ENCODE data around the gene FAXC. TPM values are rescaled to one million over a fixed set of nuclear protein-coding genes. Genes with fewer than 3 reads are reported as not detected.

Gene FAXC
- total RNA-seq, 1 donor from 2014 or later: 2.5 TPM

- Mint-ChIP-seq H3K4me1 (ENCODE audit: unreplicated experiment) (peaks cover 4% of the 10 kb centered on the region), H3K27me3 (ENCODE audit: unreplicated experiment) (peaks cover 52% of the 10 kb centered on the region), H3K27ac (ENCODE audit: unreplicated experiment) (no peak overlapping the region), H3K36me3 (ENCODE audit: unreplicated experiment) (no peaks in the 10 kb centered on the region), H3K4me3 (ENCODE audit: unreplicated experiment) (no peak overlapping the region), H3K9me3 (ENCODE audit: unreplicated experiment) (no peaks in the 10 kb centered on the region)
- DNase-seq (ENCODE audit: extremely low spot score, unreplicated experiment): no peak
- TF ChIP-seq CTCF (IDR thresholded peaks at IDR 0.05): no peak
Observed at GRCh38 chr6:99353126-99353525, 3.7 kb upstream of the FAXC start.

GRCh38 chr6:99350573-99350972, 1.1 kb upstream of the FAXC start:
- H3K36me3 Mint-ChIP-seq (ENCODE audit: unreplicated experiment): no peaks in the 10 kb centered on the region
- TF ChIP-seq CTCF (IDR thresholded peaks at IDR 0.05): no peak
- H3K9me3 Mint-ChIP-seq (ENCODE audit: unreplicated experiment): no peaks in the 10 kb centered on the region
- H3K27me3 Mint-ChIP-seq (ENCODE audit: unreplicated experiment): peaks cover 30% of the 10 kb centered on the region
- peaks cover 4% of the 10 kb centered on the region for H3K4me1 Mint-ChIP-seq (ENCODE audit: unreplicated experiment)
- H3K27ac Mint-ChIP-seq (ENCODE audit: unreplicated experiment): no peak overlapping the region
- peak overlapping the region; percentile 39 for H3K4me3 Mint-ChIP-seq (ENCODE audit: unreplicated experiment)
- DNase-seq (ENCODE audit: extremely low spot score, unreplicated experiment): no peak

- Mint-ChIP-seq H3K4me1 (ENCODE audit: unreplicated experiment) (peaks cover 12% of the 10 kb centered on the region), H3K9me3 (ENCODE audit: unreplicated experiment) (no peaks in the 10 kb centered on the region), H3K36me3 (ENCODE audit: unreplicated experiment) (no peaks in the 10 kb centered on the region), H3K4me3 (ENCODE audit: unreplicated experiment) (peak overlapping the region; percentile 74), H3K27me3 (ENCODE audit: unreplicated experiment) (peaks cover 13% of the 10 kb centered on the region), H3K27ac (ENCODE audit: unreplicated experiment) (no peak overlapping the region)
- TF ChIP-seq CTCF (IDR thresholded peaks at IDR 0.05): no peak
- DNase-seq (ENCODE audit: extremely low spot score, unreplicated experiment): no peak
Observed at GRCh38 chr6:99348288-99349170, 945 bp downstream of the FAXC start.

GRCh38 chr6:99347804-99348203, 1.7 kb downstream of the FAXC start:
- Mint-ChIP-seq H3K27ac (ENCODE audit: unreplicated experiment) (no peak overlapping the region), H3K4me3 (ENCODE audit: unreplicated experiment) (no peak overlapping the region), H3K36me3 (ENCODE audit: unreplicated experiment) (no peaks in the 10 kb centered on the region), H3K9me3 (ENCODE audit: unreplicated experiment) (no peaks in the 10 kb centered on the region), H3K4me1 (ENCODE audit: unreplicated experiment) (peaks cover 12% of the 10 kb centered on the region), H3K27me3 (ENCODE audit: unreplicated experiment) (peaks cover 6% of the 10 kb centered on the region)
- no peak for TF ChIP-seq CTCF (IDR thresholded peaks at IDR 0.05)
- DNase-seq (ENCODE audit: extremely low spot score, unreplicated experiment): no peak

- Mint-ChIP-seq H3K36me3 (ENCODE audit: unreplicated experiment) (no peaks in the 10 kb centered on the region), H3K4me1 (ENCODE audit: unreplicated experiment) (peaks cover 21% of the 10 kb centered on the region), H3K4me3 (ENCODE audit: unreplicated experiment) (no peak overlapping the region), H3K9me3 (ENCODE audit: unreplicated experiment) (no peaks in the 10 kb centered on the region), H3K27ac (ENCODE audit: unreplicated experiment) (no peak overlapping the region), H3K27me3 (ENCODE audit: unreplicated experiment) (peaks cover 6% of the 10 kb centered on the region)
- no peak for TF ChIP-seq CTCF (IDR thresholded peaks at IDR 0.05)
- no peak for DNase-seq (ENCODE audit: extremely low spot score, unreplicated experiment)
Observed at GRCh38 chr6:99346595-99346994, 2.9 kb downstream of the FAXC start.
